Spleen (tissue), 7 donors: ENCODE results near the gene STXBP5.

Experiments
- CTCF ChIP-seq, 11 experiments: fragments of 200-600 bp in 7 of 11; fragments of 450-650 bp in 4 of 11; sonication (generic) in 4 of 11; IDR thresholded peaks in 8 of 11; conservative IDR thresholded peaks in 3 of 11; 1 replicate in 7 of 11; 2 replicates in 4 of 11; pipeline versions ENCODE4 v1.4.0 to v1.8.0; 2016 to 2021; ENCODE audit warnings: antibody characterized with exemption in 11 of 11, inconsistent platforms in 4 of 11, mild to moderate bottlenecking in 1 of 11
- POLR2AphosphoS5 ChIP-seq, 3 donors: sonication (generic); formaldehyde crosslinking; IDR thresholded peaks; one replicate each; pipeline ENCODE4 v1.5.1; 2017; ENCODE audit warnings: antibody characterized with exemption in 3 of 3
- donor health status: DM: no; HTN: no; CAD: no; lungs with moderate emphysema.
- donor health status: DM: no; HTN: no; CAD: no.
- donor health status: DM: no; HTN: no; CAD: no.

DNA sequence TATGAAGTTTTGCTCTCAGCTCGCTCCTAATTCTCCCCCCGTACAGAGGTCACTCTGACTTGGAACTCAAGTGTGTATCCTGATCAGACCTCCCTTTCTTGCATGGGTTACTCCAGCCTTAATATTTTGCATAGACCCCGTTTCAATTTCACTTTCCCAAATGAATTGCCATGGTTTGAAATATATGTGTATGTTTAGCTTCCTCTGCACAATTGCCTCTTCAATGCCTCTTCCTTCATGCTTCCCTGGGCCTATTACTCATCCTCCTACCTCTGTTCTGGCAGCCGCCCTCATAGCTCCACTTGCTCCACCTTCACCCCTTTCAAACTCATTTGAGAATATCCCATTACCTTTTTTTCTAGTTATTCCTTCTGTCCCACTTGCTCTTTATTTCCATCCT lies 214.3 kb downstream of the STXBP5 start:
- TF ChIP-seq CTCF (IDR thresholded peaks at IDR 0.05 in 8 of 11, conservative IDR thresholded peaks at IDR 0.05 in 3 of 11) (no peak), POLR2AphosphoS5 (IDR thresholded peaks at IDR 0.05) (no peak)
